Colonic mucosa (tissue), 4 donors: ENCODE data around the gene LYPD1. TPM values are rescaled to one million over a fixed set of nuclear protein-coding genes. Genes with fewer than 3 reads are reported as not detected.
A peak's percentile ranks its signal among the peaks of the same experiment; 100 is the strongest.

Source experiments
- DNase-seq: peaks from one replicate; pipeline ENCODE4 v3.0.0-alpha.2; 2020
- H3K27ac ChIP-seq: fragments of 200-600 bp; one replicate; pipeline ENCODE4 v1.8.0; 2021
- H3K27me3 ChIP-seq: fragments of 200-600 bp; one replicate; pipeline ENCODE4 v1.8.0; 2021
- H3K36me3 ChIP-seq: fragments of 200-600 bp; one replicate; pipeline ENCODE4 v1.8.0; 2021
- H3K4me1 ChIP-seq: fragments of 200-600 bp; one replicate; pipeline ENCODE4 v1.8.0; 2021; ENCODE audit warnings: mild to moderate bottlenecking
- H3K4me3 ChIP-seq: fragments of 200-600 bp; one replicate; pipeline ENCODE4 v1.8.0; 2021
- H3K9ac ChIP-seq, 2 donors: one replicate each; pipeline ENCODE4 v1.7.0; 2013; ENCODE audit warnings: control low read depth in 2 of 2, low read depth in 2 of 2, low read length in 2 of 2
- H3K9me3 ChIP-seq: fragments of 200-600 bp; one replicate; pipeline ENCODE4 v1.8.0; 2021
- intact Hi-C: fragments of 100-400 bp; cut with DNase I; formaldehyde crosslinking; loops from one replicate; pipeline ENCODE4 v1.14.1; 2022
- total RNA-seq, 2 donors: library from RNA; stranded (reverse); fragmentation: NEBNext Ultra II Directional in 1 of 2; extraction: Animal tissue kit (Norgen Biotek cat#: 25700) in 1 of 2; gene quantifications; one replicate each; pipeline ENCODE4 v1.2.1, GENCODE V29; 2021
- TF ChIP-seq, protein P1 (sequence below): fragments of 200-600 bp; IDR thresholded peaks from one replicate; pipeline ENCODE4 v1.8.0; 2022; ENCODE audit warnings: antibody characterized with exemption, mild to moderate bottlenecking
- donor health status: healthy.
- donor health status: DM: no; HTN: no; CAD: no.
- donor health status: DM: no; HTN: no; CAD: no.

Gene LYPD1, protein sequence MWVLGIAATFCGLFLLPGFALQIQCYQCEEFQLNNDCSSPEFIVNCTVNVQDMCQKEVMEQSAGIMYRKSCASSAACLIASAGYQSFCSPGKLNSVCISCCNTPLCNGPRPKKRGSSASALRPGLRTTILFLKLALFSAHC
- under 1 TPM in 1 of 2 donors, not detected in 1; 0.66 TPM for total RNA-seq

GRCh38 chr2:132669908-132670495 lies at the start of gene LYPD1:
TSS of gene LYPD1 (minus strand) at chr2:132670205. CDS start at chr2:132669932, 273 bp downstream.
- DNase-seq = no peak
- Histone ChIP-seq H3K27me3 (peaks cover 32% of the 10 kb centered on the region), H3K36me3 (no peaks in the 10 kb centered on the region), H3K4me3 (peak within 1 kb of the TSS; percentile 43), H3K27ac (no peak within 1 kb of the TSS), H3K9ac (peak within 1 kb of the TSS in 1 of 2 donors; percentile 12), H3K4me1 (peaks cover 7% of the 10 kb centered on the region), H3K9me3 (no peaks in the 10 kb centered on the region)
- TF ChIP-seq, protein P1, sequence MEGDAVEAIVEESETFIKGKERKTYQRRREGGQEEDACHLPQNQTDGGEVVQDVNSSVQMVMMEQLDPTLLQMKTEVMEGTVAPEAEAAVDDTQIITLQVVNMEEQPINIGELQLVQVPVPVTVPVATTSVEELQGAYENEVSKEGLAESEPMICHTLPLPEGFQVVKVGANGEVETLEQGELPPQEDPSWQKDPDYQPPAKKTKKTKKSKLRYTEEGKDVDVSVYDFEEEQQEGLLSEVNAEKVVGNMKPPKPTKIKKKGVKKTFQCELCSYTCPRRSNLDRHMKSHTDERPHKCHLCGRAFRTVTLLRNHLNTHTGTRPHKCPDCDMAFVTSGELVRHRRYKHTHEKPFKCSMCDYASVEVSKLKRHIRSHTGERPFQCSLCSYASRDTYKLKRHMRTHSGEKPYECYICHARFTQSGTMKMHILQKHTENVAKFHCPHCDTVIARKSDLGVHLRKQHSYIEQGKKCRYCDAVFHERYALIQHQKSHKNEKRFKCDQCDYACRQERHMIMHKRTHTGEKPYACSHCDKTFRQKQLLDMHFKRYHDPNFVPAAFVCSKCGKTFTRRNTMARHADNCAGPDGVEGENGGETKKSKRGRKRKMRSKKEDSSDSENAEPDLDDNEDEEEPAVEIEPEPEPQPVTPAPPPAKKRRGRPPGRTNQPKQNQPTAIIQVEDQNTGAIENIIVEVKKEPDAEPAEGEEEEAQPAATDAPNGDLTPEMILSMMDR = no peak
- intact Hi-C loops = no loop called here

DNA sequence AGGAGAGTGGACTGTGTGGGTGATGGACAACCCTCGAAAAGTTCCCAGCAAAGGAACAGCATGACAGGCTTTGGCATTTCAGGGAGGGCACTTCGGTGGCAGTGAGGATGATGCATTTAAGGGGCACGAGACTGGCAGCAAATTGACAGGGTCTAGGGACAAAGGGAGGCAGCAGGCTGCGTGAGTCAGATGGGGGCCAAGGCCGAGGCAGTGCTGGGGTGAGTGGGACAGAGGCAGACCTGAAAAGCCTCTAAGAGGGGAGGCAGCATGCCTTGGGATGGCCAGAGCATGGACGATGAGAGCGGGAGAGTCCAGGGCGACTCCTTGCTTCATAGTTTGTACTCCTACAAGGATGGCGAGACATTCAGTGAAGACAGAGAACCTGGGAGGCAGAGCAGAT lies 49.5 kb upstream of the LYPD1 start:
- no peak overlapping the region for H3K27ac ChIP-seq
- intact Hi-C loops = no loop called here
- TF ChIP-seq, protein P1 = no peak

GRCh38 chr2:132716954-132717353 lies 46.9 kb upstream of the LYPD1 start:
- TF ChIP-seq, protein P1 = no peak

More for the DNA sequence above, 49.5 kb upstream of the LYPD1 start:
- no peaks in the 10 kb centered on the region for H3K36me3 ChIP-seq
- H3K27me3 ChIP-seq = no peaks in the 10 kb centered on the region
- H3K9me3 ChIP-seq = no peaks in the 10 kb centered on the region
- H3K9ac ChIP-seq = no peak overlapping the region
- no peak for DNase-seq
- H3K4me3 ChIP-seq = no peak overlapping the region
- no peaks in the 10 kb centered on the region for H3K4me1 ChIP-seq

DNA sequence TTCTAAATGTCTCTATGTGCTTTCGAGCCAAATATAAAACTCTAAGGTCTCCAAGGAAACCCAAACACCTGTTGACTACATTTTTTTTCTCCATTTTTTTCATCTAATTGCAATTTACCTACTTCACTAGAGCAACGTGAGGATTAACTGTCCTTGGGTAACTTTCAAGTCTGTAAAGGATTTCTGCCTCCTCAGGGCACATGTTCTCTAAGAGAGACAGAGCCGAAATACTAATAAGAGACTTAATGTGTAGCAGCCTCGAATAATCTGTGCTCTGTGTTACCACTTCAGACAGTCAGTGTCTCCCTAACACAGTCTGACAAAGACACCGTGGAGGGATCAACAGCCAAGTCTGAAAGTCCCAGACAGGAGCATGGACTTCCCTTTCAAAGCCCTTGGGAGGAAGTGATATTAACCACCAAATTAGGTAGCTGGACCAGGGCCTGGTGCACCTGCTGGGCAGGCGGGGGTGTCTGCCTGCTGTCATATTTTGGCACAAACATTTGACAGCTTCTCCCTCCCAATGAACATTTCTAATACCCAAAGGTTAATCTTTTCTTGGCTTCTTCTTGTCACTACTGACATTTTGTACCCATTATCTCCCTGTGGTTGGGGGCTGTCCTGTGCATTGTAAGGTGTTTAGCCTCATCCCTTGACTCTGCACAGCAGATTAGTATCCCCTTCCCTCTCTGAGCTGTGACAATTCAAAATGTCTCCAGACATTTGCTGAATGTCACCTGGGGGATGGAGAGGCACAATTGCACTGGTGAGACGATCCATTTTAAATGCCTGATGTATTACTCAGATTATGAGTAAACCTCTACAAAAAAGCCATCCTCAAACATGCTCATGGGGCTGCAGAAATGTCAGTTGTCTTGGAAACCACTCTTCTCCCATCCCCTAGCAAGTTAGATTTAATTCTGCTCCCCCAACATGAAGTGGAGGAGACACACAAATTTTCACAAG lies 45.7 kb upstream of the LYPD1 start:
- H3K27me3 ChIP-seq = no peaks in the 10 kb centered on the region
- no peak overlapping the region for H3K9ac ChIP-seq
- TF ChIP-seq, protein P1 = no peak
- intact Hi-C loops = no loop called here
- H3K27ac ChIP-seq = no peak overlapping the region
- H3K4me1 ChIP-seq = no peaks in the 10 kb centered on the region
- H3K36me3 ChIP-seq = no peaks in the 10 kb centered on the region
- DNase-seq = no peak
- H3K9me3 ChIP-seq = no peaks in the 10 kb centered on the region
- no peak overlapping the region for H3K4me3 ChIP-seq

More at GRCh38 chr2:132716954-132717353, 46.9 kb upstream of the LYPD1 start:
- H3K9me3 ChIP-seq = no peaks in the 10 kb centered on the region
- intact Hi-C loops = no loop called here
- H3K9ac ChIP-seq = no peak overlapping the region
- no peak overlapping the region for H3K27ac ChIP-seq
- no peaks in the 10 kb centered on the region for H3K4me1 ChIP-seq
- DNase-seq = no peak
- no peaks in the 10 kb centered on the region for H3K36me3 ChIP-seq
- H3K4me3 ChIP-seq = no peak overlapping the region
- no peaks in the 10 kb centered on the region for H3K27me3 ChIP-seq

GRCh38 chr2:132703396-132703795 lies 33.4 kb upstream of the LYPD1 start:
- Histone ChIP-seq H3K9ac (no peak overlapping the region), H3K9me3 (no peaks in the 10 kb centered on the region), H3K4me1 (no peaks in the 10 kb centered on the region), H3K27ac (no peak overlapping the region), H3K36me3 (no peaks in the 10 kb centered on the region), H3K27me3 (no peaks in the 10 kb centered on the region), H3K4me3 (no peak overlapping the region)
- intact Hi-C loops = no loop called here
- no peak for DNase-seq
- TF ChIP-seq, protein P1 = no peak
